Neuron (in vitro differentiated cells): ENCODE results near the gene GLP2R.

ENCODE experiments used
- H2AFZ ChIP-seq: one replicate; pipeline ENCODE4 v1.6.1; 2013; ENCODE audit warnings: low read depth, mild to moderate bottlenecking, inconsistent platforms, low read length, moderate library complexity
- H3K27me3 ChIP-seq: one replicate; pipeline ENCODE4 v1.6.1; 2013; ENCODE audit warnings: low read length; ENCODE audit not compliant: insufficient read depth
- H3K36me3 ChIP-seq: one replicate; pipeline ENCODE4 v1.6.1; 2013; ENCODE audit warnings: low read length; ENCODE audit not compliant: insufficient read depth
- H3K4me1 ChIP-seq: one replicate; pipeline ENCODE4 v1.6.1; 2013; ENCODE audit warnings: low read length; ENCODE audit not compliant: insufficient read depth
- H3K4me3 ChIP-seq: 2 replicates; pipeline ENCODE4 v1.5.1; 2013; ENCODE audit warnings: mild to moderate bottlenecking, low read length, moderate library complexity
- H3K9me3 ChIP-seq: one replicate; pipeline ENCODE4 v1.6.1; 2013; ENCODE audit warnings: low read length

The GLP2R gene

DNA sequence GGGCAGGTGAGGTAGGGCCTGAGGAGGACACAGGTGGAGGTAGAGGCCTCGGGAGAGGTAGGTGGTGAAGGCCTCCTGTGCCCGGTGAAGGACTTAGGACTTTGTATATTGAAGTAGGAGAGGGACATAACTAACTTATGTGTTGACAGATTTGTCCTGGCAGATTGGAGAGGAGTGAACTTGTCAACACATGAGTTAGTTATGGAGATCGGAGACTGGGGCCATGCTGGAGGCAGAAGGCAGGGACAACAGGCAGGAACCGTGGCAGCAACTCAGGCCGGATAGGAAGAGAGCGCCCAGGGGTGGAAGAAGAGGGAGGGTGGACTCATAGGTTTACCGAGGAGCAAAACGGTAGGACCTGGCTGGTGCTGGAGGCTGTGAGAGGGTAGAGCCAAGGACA is 18.4 kb downstream of the GLP2R start:
- no peaks in the 10 kb centered on the region for H3K27me3 ChIP-seq
- no peaks in the 10 kb centered on the region for H3K9me3 ChIP-seq
- H3K4me1 ChIP-seq = no peaks in the 10 kb centered on the region
- H2AFZ ChIP-seq = no peak overlapping the region
- no peaks in the 10 kb centered on the region for H3K36me3 ChIP-seq
- H3K4me3 ChIP-seq = no peak overlapping the region

GRCh38 chr17:9845306-9845705 is 19.6 kb downstream of the GLP2R start:
- Histone ChIP-seq H3K27me3 (no peaks in the 10 kb centered on the region), H3K4me3 (no peak overlapping the region), H3K4me1 (no peaks in the 10 kb centered on the region), H3K9me3 (no peaks in the 10 kb centered on the region), H3K36me3 (no peaks in the 10 kb centered on the region), H2AFZ (no peak overlapping the region)

GRCh38 chr17:9850151-9850550 is 24.4 kb downstream of the GLP2R start:
- Histone ChIP-seq H3K36me3 (no peaks in the 10 kb centered on the region), H3K27me3 (no peaks in the 10 kb centered on the region), H3K9me3 (no peaks in the 10 kb centered on the region), H3K4me1 (no peaks in the 10 kb centered on the region), H2AFZ (no peak overlapping the region), H3K4me3 (no peak overlapping the region)

DNA sequence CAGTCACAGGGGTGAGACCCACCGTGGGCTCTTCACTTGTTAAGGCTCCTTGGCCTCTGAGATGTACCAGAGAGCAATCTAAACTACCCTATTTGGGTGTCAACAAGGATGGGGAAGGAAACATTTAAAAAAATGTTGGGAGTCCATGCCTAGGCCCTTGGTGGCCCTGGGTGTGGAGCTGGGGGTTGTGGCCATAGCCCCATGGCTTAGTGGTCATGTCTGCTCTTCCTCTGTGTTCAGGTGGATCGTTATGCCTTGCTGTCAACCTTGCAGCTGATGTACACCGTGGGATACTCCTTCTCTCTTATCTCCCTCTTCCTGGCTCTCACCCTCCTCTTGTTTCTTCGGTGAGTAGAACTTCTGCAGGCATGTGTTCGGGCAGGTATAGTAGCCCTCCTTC is 28.5 kb downstream of the GLP2R start:
- Histone ChIP-seq H2AFZ (no peak overlapping the region), H3K4me1 (no peaks in the 10 kb centered on the region), H3K4me3 (no peak overlapping the region), H3K9me3 (no peaks in the 10 kb centered on the region), H3K36me3 (no peaks in the 10 kb centered on the region), H3K27me3 (no peaks in the 10 kb centered on the region)

DNA sequence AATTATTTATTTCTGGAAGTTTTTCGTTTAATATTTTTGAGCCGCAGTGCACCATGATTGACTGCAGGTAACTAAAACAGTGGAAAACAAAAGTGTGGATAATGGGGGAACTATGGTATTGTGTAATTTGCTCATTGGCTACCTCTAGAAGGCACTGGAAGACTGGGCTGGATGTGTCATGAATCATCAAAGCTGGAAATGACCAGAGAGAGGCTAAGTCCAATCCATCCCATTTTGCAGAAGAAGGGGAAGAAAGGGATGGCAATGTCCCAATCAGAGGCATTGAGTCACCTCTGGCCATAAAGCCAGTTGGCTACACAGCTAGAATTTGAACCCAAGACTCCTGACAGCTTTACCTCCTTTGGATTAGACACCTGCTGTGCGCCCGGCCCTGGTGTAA is 29.3 kb downstream of the GLP2R start:
- Histone ChIP-seq H3K4me1 (no peaks in the 10 kb centered on the region), H3K4me3 (no peak overlapping the region), H3K27me3 (no peaks in the 10 kb centered on the region), H3K36me3 (no peaks in the 10 kb centered on the region), H3K9me3 (no peaks in the 10 kb centered on the region), H2AFZ (no peak overlapping the region)

DNA sequence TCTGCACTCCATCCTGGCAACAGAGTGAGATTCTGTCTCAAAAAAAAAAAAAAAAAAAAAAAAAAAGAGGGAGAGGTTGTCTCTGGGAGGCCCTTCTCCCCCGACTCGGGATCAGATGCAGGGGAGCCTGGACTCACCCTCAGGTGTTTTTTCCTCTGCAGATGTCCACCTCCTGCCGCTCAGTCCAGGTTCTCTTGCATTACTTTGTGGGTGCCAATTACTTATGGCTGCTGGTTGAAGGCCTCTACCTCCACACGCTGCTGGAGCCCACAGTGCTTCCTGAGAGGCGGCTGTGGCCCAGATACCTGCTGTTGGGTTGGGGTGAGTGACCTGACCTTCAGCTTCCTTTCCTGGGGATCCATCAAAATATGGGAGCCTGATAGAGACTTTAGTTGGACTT is 34.1 kb downstream of the GLP2R start:
- Histone ChIP-seq H3K4me3 (no peak overlapping the region), H3K4me1 (no peaks in the 10 kb centered on the region), H3K36me3 (no peaks in the 10 kb centered on the region), H2AFZ (no peak overlapping the region), H3K9me3 (no peaks in the 10 kb centered on the region), H3K27me3 (peaks cover 6% of the 10 kb centered on the region)

- Histone ChIP-seq H3K4me1 (no peaks in the 10 kb centered on the region), H3K27me3 (peaks cover 6% of the 10 kb centered on the region), H3K36me3 (no peaks in the 10 kb centered on the region), H3K4me3 (no peak overlapping the region), H3K9me3 (no peaks in the 10 kb centered on the region), H2AFZ (no peak overlapping the region)
Measured at GRCh38 chr17:9860851-9861250, 35.1 kb downstream of the GLP2R start.

GRCh38 chr17:9862220-9862619 is 36.5 kb downstream of the GLP2R start:
- Histone ChIP-seq H2AFZ (no peak overlapping the region), H3K4me1 (no peaks in the 10 kb centered on the region), H3K4me3 (no peak overlapping the region), H3K27me3 (peaks cover 6% of the 10 kb centered on the region), H3K9me3 (no peaks in the 10 kb centered on the region), H3K36me3 (no peaks in the 10 kb centered on the region)

DNA sequence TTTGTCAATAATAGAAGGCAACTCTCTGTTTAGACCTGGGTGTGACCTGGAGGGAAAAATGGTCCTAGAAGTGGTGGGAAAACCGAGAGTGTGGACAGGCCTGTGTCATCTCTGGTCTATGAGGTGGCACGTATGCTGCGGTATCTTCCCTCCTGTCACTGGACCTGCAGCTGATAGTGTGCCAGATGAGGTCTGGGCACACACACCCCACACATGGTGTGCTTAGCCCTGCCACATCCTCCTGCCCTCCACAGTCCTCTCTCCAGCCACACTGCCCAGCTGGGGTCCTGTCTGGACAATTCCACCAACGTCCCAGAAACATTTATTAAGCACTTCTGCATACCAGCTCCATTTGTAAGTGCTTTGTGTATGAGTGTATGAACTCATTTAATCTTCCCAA is 37.2 kb downstream of the GLP2R start:
- Histone ChIP-seq H3K36me3 (no peaks in the 10 kb centered on the region), H3K9me3 (no peaks in the 10 kb centered on the region), H3K4me1 (peaks cover 3% of the 10 kb centered on the region), H3K4me3 (no peak overlapping the region), H3K27me3 (peaks cover 6% of the 10 kb centered on the region), H2AFZ (no peak overlapping the region)

DNA sequence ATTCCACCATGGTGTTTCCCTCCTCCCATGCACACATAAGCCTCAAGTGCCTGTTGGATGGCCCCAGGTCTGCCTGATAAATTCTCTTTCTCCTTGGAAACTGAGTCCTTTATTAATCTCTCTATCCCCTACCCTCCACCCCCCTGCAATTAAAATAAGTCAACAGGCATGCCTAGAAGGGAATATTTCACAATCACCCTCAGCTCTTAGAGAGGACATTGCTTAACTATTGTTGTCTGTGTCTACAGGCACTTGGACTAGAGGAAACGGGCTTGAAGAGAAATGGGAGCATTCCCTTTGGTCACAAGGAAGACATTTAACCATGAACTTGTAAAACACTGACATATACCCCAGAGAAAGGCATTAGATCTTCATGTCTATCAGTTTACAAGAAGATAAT is 39.9 kb downstream of the GLP2R start:
- H3K27me3 ChIP-seq = peaks cover 6% of the 10 kb centered on the region

DNA sequence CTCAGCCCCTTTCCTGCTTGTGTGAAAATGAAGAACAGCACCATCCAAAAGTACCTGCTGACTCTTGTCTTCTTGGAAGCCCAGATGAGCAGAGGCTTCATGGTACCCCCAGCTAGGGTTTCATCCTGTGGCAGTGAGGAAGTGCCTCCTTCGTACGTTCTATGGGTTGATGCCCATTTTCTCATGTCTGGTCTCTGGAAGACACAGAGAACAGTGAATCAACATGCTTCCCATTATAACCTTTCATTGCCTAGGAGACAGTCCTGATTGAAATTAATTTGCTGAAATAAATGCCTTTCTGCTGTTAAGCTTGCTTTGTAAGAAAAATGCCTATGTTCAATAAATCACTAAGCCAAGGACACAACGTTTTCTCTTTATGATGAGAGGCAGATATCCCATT is 42.8 kb downstream of the GLP2R start:
- H3K27me3 ChIP-seq = no peaks in the 10 kb centered on the region
- H3K9me3 ChIP-seq = no peaks in the 10 kb centered on the region
- H3K36me3 ChIP-seq = no peaks in the 10 kb centered on the region
- H3K4me1 ChIP-seq = peaks cover 17% of the 10 kb centered on the region
- no peak overlapping the region for H2AFZ ChIP-seq
- H3K4me3 ChIP-seq = no peak overlapping the region

More for the DNA sequence above, 39.9 kb downstream of the GLP2R start:
- Histone ChIP-seq H3K9me3 (no peaks in the 10 kb centered on the region), H2AFZ (no peak overlapping the region), H3K36me3 (no peaks in the 10 kb centered on the region), H3K4me1 (peaks cover 17% of the 10 kb centered on the region), H3K4me3 (no peak overlapping the region)

DNA sequence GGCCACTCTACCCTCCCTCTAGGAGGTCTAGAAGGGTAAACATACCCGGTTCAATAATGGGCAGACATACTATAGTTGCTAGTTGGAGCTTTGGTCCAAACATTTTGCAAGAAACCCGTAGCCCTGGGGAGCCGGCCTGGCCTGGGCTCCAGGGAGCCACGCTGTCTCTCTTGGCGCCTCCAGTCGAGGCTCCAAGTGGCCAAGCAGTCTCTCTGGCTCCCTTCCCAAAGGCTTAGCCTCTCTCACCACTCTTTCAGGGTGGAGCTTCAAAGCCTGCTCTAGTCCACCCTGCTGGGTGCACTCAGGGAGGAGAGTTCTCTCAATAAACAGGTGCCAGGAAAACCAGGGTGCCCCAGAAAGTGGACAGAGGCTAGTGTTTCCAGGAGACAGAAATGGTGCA is 47.1 kb downstream of the GLP2R start:
- Histone ChIP-seq H2AFZ (no peak overlapping the region), H3K36me3 (no peaks in the 10 kb centered on the region), H3K4me3 (no peak overlapping the region), H3K9me3 (no peaks in the 10 kb centered on the region), H3K4me1 (peaks cover 15% of the 10 kb centered on the region), H3K27me3 (no peaks in the 10 kb centered on the region)

GRCh38 chr17:9874722-9875121 is 49.0 kb downstream of the GLP2R start:
- no peaks in the 10 kb centered on the region for H3K36me3 ChIP-seq
- no peaks in the 10 kb centered on the region for H3K4me1 ChIP-seq
- no peaks in the 10 kb centered on the region for H3K27me3 ChIP-seq
- H2AFZ ChIP-seq = no peak overlapping the region
- H3K9me3 ChIP-seq = no peaks in the 10 kb centered on the region
- H3K4me3 ChIP-seq = no peak overlapping the region

DNA sequence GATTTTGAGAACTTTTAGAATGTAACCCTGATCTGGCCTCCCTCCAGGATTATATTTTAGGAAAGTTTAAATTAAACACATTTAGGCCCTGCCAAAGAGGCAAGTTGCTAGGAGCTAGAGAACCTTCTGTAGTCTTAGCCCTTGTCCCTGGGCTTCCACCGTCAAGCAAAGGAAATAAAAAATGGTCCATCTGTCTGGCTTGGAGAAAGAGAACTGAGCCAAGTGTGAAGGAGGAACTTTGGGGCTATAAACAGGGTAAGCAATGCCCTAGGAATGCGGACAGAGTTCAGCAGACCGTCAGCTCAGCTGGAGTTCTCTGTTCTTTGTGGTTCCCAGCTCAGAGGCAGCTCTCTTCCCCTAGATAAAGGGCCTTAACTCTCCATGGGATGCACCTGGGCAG is 49.7 kb downstream of the GLP2R start:
- Histone ChIP-seq H2AFZ (no peak overlapping the region), H3K36me3 (no peaks in the 10 kb centered on the region), H3K27me3 (no peaks in the 10 kb centered on the region), H3K4me3 (no peak overlapping the region), H3K4me1 (no peaks in the 10 kb centered on the region), H3K9me3 (no peaks in the 10 kb centered on the region)
